Activated B cell treated with CpG ODN at 0.5 μM for 24 hours (primary cell): Measurements from ENCODE around the gene BCL10. TPM values are rescaled to one million over a fixed set of nuclear protein-coding genes. Genes with fewer than 3 reads are reported as not detected.

Source experiments
- ATAC-seq: fragments of 200-7000 bp; cut with Tn5 transposase; one replicate; pipeline ENCODE4 v1.10.0; 2021; ENCODE audit warnings: low read depth, mild to moderate bottlenecking, moderate library complexity
- CTCF ChIA-PET: fragments of 350-600 bp; sonication (Branson Sonifier 250); formaldehyde crosslinking; loops from one replicate; lab custom pipeline; 2021; ENCODE audit warnings: antibody characterized with exemption; lab: Charles Lee
- POLR2A ChIA-PET: fragments of 350-600 bp; sonication (Branson Sonifier 250); formaldehyde crosslinking; loops from one replicate; lab custom pipeline; 2021; ENCODE audit warnings: antibody characterized with exemption; lab: Charles Lee
- DNase-seq: peaks from one replicate; pipeline ENCODE4 v3.0.0; 2022
- H3K27ac Mint-ChIP-seq: one replicate; pipeline ENCODE4 v1.8.0; 2020; ENCODE audit warnings: mixed read lengths
- H3K27me3 Mint-ChIP-seq: one replicate; pipeline ENCODE4 v1.8.0; 2021; ENCODE audit warnings: mixed read lengths
- H3K36me3 Mint-ChIP-seq: one replicate; pipeline ENCODE4 v1.8.0; 2021; ENCODE audit warnings: low read depth, mixed read lengths
- H3K4me1 Mint-ChIP-seq: one replicate; pipeline ENCODE4 v1.8.0; 2021; ENCODE audit warnings: mixed read lengths
- H3K4me3 Mint-ChIP-seq: one replicate; pipeline ENCODE4 v1.8.0; 2020; ENCODE audit warnings: mild to moderate bottlenecking, mixed read lengths
- H3K9me3 Mint-ChIP-seq: one replicate; pipeline ENCODE4 v1.8.0; 2020; ENCODE audit warnings: mixed read lengths
- CTCF ChIP-seq: fragments of 200-600 bp; IDR thresholded peaks from one replicate; pipeline ENCODE4 v1.8.0; 2022; ENCODE audit warnings: antibody characterized with exemption, mild to moderate bottlenecking
- intact Hi-C: fragments of 100-400 bp; cut with micrococcal nuclease; formaldehyde crosslinking; loops from one replicate; pipeline ENCODE4 v1.15.1; 2024
- total RNA-seq: library from RNA; stranded (reverse); gene quantifications from 2 replicates; pipeline ENCODE4 v1.2.3, GENCODE V29; 2022

The BCL10 gene
- total RNA-seq, 1 donor from 2014 or later: 52.5 TPM

GRCh38 chr1:85219853-85220610 lies 56.4 kb downstream of the BCL10 start:
- Mint-ChIP-seq H3K4me1 (no peaks in the 10 kb centered on the region), H3K27me3 (peaks cover 16% of the 10 kb centered on the region), H3K36me3 (no peaks in the 10 kb centered on the region), H3K4me3 (no peak overlapping the region), H3K27ac (no peak overlapping the region), H3K9me3 (no peaks in the 10 kb centered on the region)
- CTCF ChIA-PET: no interaction called here
- no peak for TF ChIP-seq CTCF
- ATAC-seq (no peak), DNase-seq (no peak)
- POLR2A ChIA-PET: no interaction called here
- intact Hi-C loops: no loop called here

DNA sequence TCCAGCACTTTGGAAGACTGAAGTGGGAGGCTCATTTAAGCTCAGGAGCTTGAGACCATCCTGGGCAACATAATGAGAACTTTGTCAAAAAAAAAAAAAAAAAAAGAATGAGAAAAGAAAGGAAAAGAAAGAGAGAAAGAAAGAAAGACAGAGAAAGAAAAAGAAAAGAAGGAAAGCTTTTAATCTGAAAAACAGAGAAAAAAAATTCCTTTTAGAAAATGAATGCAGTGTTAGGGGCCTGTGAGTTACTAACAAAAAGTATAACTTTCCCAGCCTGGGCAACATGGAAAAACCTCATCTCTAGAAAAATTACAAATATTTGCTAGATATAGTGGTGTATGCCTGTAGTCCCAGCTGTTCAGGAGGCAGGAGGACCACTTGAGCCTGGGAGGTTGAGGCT lies 59.7 kb downstream of the BCL10 start:
- no peak overlapping the region for H3K4me3 Mint-ChIP-seq
- H3K27me3 Mint-ChIP-seq: peaks cover 17% of the 10 kb centered on the region
- H3K9me3 Mint-ChIP-seq: no peaks in the 10 kb centered on the region
- no peak for TF ChIP-seq CTCF
- ChIA-PET CTCF (no interaction called here), POLR2A (no interaction called here)
- no peak for ATAC-seq
- H3K4me1 Mint-ChIP-seq: no peaks in the 10 kb centered on the region
- no peaks in the 10 kb centered on the region for H3K36me3 Mint-ChIP-seq
- no peak overlapping the region for H3K27ac Mint-ChIP-seq
- DNase-seq: no peak
- intact Hi-C loops: no loop called here

Other genes starting within 250 kb of the BCL10 start
- gene MCOLN3, start 228.1 kb downstream of the BCL10 start, total RNA-seq: 0.16 TPM in 1 of 2 replicates, not detected in the other
- 0.38 and 0.64 TPM in 2 replicates for gene SYDE2, start 75.6 kb downstream of the BCL10 start, total RNA-seq
- gene C1orf52, start 17.0 kb downstream of the BCL10 start, total RNA-seq: 31.4 and 32.0 TPM in 2 replicates
- 0.05 and 0.07 TPM in 2 replicates for gene DDAH1, start 188.5 kb upstream of the BCL10 start, total RNA-seq